Right lobe of liver (tissue), 4 donors: ENCODE results near the gene DNM3.

Experiments
- CTCF ChIP-seq, 4 donors: fragments of 200-600 bp in 3 of 4; fragments of 450-650 bp in 1 of 4; IDR thresholded peaks; one replicate each; pipeline versions ENCODE4 v1.5.1 to v1.8.0; 2016 to 2022; ENCODE audit warnings: antibody characterized with exemption in 4 of 4, mild to moderate bottlenecking in 2 of 4
- POLR2A ChIP-seq: fragments of 450-650 bp; IDR thresholded peaks from one replicate; pipeline ENCODE4 v1.6.1; 2017; ENCODE audit warnings: antibody characterized with exemption, mild to moderate bottlenecking
- donor health status: DM: no; HTN: no; CAD: no.
- donor health status: DM: no; HTN: no; CAD: no.
- donor health status: DM: no; HTN: yes; CAD: no.

GRCh38 chr1:172220376-172220775 is 379.1 kb downstream of the DNM3 start:
- no peak for TF ChIP-seq POLR2A
- TF ChIP-seq CTCF (IDR thresholded peaks at IDR 0.05): no peak
